ENCODE results near the gene CYB561A3.

Gene CYB561A3

DNA sequence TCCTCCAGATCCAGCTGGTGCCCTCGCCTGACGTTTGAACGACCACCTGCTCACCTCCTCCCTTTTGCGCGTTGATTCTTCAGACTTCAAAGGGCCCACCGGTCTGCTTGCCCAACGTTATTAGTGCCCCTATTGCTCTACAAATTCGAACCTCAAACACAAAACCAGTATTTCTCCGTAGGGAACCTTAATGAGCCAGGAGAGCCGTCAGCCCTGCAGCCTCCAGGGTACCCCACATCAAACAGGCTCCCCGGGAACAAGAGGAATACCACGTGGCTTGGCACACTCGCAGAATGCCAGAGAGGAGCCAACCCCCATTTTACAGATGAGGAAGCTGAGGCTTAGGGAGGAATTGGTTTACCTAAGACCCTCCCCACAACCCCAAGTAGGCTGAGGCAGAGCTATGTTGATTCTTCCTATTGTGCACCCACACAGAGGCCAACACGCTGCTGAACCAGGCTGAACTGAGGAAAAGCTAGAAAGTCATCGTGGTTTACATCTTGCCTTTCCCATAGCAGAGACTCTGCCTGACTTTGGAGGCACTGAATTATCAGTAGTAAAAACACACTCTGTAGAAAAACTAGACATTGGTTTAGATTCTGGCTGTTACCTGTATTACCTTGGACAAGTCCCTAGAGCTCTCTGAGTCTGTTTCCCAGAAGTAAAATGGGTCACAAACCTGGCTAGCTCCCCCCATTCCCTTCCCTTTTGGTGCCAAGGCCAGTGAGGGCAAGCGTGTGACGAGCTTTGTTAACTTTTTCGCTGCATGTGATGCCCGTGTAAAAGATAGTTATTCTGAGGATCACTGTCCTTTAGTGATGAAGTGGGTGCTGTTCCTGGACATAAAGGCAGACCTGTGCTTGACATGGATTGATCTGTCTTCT is 27.9 kb downstream of the CYB561A3 start:
- DNase-seq (ENCODE audit: low read depth), result no peak
- TF ChIP-seq, protein P1, sequence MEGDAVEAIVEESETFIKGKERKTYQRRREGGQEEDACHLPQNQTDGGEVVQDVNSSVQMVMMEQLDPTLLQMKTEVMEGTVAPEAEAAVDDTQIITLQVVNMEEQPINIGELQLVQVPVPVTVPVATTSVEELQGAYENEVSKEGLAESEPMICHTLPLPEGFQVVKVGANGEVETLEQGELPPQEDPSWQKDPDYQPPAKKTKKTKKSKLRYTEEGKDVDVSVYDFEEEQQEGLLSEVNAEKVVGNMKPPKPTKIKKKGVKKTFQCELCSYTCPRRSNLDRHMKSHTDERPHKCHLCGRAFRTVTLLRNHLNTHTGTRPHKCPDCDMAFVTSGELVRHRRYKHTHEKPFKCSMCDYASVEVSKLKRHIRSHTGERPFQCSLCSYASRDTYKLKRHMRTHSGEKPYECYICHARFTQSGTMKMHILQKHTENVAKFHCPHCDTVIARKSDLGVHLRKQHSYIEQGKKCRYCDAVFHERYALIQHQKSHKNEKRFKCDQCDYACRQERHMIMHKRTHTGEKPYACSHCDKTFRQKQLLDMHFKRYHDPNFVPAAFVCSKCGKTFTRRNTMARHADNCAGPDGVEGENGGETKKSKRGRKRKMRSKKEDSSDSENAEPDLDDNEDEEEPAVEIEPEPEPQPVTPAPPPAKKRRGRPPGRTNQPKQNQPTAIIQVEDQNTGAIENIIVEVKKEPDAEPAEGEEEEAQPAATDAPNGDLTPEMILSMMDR (IDR thresholded peaks at IDR 0.05; ENCODE audit: control insufficient read depth, extremely low read depth, insufficient read depth), result no peak
- H3K4me3 ChIP-seq (ENCODE audit: low read depth, low read length), result peak overlapping the region; percentile 97

DNA sequence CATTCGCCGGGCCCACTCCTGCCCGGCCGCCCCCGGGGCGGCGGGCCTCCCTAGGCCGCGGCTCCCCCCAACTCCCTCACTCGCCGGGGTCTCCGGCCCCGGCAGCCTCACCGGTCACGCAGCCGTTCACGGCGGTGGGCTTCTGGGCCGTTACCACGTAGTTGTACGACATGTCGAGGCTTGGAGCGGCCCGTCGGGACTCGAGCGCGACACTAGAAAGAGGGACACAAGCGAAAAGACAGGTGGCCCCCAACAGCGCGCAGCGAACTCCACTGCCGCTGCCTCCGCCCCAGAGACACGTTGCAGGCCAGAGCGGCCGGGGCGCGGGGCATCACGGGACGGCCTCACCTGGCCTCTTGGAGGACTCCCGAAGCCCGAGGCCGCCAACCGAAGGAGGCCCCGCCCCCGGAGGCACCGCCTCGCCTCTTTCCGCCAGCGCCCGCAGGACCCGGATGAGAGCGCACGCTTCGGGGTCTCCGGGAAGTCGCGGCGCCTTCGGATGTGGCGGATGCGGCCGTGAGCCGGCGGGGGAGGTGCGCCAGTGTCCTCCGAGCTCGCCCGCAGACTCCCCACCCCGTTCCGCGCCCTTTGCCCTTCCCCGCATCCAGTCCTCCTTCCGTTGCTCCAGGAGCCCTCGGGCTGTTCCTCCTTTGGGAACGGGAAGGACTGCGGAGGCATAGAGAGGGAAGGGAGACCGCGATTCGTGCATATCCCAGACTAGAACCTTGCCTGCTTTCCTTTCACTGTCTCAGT is 28.7 kb downstream of the CYB561A3 start, which contains the start of the genes DDB1 and TKFC:
TSS of gene DDB1 (minus strand) at position 309 of the 753 bp plus-strand sequence. CDS start at position 172, 137 bp downstream.
TSS of gene TKFC (plus strand) at position 432 of the 753 bp plus-strand sequence. CDS start 1,501 bp downstream, outside the sequence.
- H3K4me3 ChIP-seq (ENCODE audit: low read depth, low read length), result peak within 1 kb of the TSS; percentile 97
- DNase-seq (ENCODE audit: low read depth), result peak; percentile 63
- TF ChIP-seq, protein P1 (IDR thresholded peaks at IDR 0.05; ENCODE audit: control insufficient read depth, extremely low read depth, insufficient read depth), result no peak

DNA sequence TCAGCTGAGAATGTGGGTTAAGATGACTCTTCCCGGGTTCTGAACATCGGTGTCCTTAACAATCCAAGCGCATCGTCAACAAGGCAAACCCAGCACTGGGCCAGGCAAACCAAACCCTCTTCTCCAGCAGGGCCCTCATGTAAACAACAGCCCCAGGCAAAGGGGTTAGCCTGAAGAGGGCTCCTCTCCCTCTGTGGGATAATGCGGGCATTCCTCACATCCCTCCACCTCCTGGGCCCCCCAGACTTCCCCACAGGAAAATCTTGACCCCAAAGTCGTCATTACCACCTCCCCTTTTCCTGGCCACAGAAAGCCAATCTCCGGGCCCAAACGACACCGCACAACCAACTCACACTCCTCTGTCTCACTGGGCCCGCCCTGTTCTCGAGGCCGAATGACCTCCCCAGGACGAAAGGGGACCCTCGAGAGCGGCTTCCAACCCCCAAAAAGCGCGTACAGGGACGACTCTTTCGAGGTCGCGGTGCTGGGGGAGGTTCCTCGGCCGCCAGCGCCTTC is 29.3 kb downstream of the CYB561A3 start:
- H3K4me3 ChIP-seq (ENCODE audit: low read depth, low read length), result peak overlapping the region; percentile 97
- DNase-seq (ENCODE audit: low read depth), result no peak
- TF ChIP-seq, protein P1 (IDR thresholded peaks at IDR 0.05; ENCODE audit: control insufficient read depth, extremely low read depth, insufficient read depth), result no peak

DNA sequence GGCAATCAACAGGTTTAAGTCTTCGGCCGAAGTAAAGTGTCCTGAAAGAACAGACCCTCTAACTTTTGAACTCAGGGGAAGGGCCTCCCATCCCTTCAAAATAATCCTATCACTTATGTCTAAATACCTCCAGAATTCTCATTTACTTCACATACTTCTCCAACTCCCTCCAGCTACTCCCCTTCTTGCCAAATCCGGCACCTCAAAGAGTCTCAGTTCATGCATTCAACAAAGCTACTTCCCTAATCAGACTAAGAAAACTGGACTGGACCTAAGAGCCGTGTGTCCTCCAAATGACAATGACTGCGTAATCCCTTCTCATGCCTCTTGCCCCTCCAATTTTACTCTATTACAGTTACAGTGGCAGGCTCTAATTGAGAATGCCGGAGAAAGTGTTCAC is 30.0 kb downstream of the CYB561A3 start:
- no peak for DNase-seq (ENCODE audit: low read depth)
- TF ChIP-seq, protein P1 (IDR thresholded peaks at IDR 0.05; ENCODE audit: control insufficient read depth, extremely low read depth, insufficient read depth), result no peak
- H3K4me3 ChIP-seq (ENCODE audit: low read depth, low read length), result peak overlapping the region; percentile 97

DNA sequence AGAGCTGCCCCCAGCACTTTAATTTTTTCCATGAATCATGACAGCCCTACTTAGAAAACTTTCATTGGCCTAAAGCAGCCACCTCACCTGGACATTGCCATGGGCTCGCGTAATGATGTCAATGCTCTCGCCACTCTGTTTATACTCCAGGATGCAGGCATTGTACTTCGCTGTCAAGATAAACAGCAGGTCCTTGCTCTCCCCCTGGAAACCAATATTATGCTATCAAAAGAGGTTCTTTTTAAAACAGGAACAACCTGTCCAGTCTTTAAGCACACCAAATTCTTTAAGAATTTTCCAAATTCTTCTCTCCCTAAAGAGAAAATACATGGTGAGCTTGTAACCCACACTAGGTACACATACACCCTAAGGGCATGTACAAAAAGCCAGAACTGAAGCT is 31.8 kb downstream of the CYB561A3 start:
- DNase-seq (ENCODE audit: low read depth), result no peak
- TF ChIP-seq, protein P1 (IDR thresholded peaks at IDR 0.05; ENCODE audit: control insufficient read depth, extremely low read depth, insufficient read depth), result no peak
- H3K4me3 ChIP-seq (ENCODE audit: low read depth, low read length), result no peak overlapping the region

DNA sequence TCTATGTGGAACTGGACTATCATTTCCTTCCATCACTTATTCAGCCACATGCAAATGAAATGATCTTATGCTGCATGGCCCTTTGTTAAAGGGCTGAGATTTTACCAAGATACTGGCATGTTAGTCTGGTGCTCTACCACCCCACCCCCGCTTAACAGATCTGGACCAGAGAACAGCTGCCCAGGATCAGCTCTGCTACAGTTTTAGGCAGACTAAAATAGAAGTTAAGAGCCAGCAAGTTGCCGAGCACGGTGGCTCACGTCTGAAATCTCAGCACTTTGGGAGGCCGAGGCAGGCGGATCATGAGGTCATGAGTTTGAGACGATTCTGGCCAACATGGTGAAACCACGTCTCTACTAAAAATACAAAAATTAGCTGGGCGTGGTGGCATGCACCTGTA is 33.3 kb downstream of the CYB561A3 start:
- TF ChIP-seq, protein P1 (IDR thresholded peaks at IDR 0.05; ENCODE audit: control insufficient read depth, extremely low read depth, insufficient read depth), result no peak
- no peak overlapping the region for H3K4me3 ChIP-seq (ENCODE audit: low read depth, low read length)

More for the DNA sequence above, 33.3 kb downstream of the CYB561A3 start:
- DNase-seq (ENCODE audit: low read depth), result no peak
